Measurements from ENCODE around the gene LIN9.
A peak's percentile ranks its signal among the peaks of the same experiment; 100 is the strongest.

The LIN9 gene

GRCh38 chr1:226185141-226186036 is 123.6 kb downstream of the LIN9 start:
- Histone ChIP-seq H3K36me3 (ENCODE audit: control insufficient read depth, low read length) (peaks cover 27% of the 10 kb centered on the region), H3K4me1 (ENCODE audit: control insufficient read depth, low read length) (peaks cover 42% of the 10 kb centered on the region), H3K9me3 (ENCODE audit: control insufficient read depth, insufficient read depth, low read length) (no peaks in the 10 kb centered on the region), H4K20me1 (ENCODE audit: control insufficient read depth, insufficient read depth, low read depth, low read length) (0 out of 2 replicates have a peak, but pooled peaks cover 5% of the 10 kb centered on the region), H3K9me2 (replicated peaks; ENCODE audit: control insufficient read depth, low read length) (no peaks in the 10 kb centered on the region), H3F3A (ENCODE audit: control insufficient read depth, insufficient read depth) (no peaks in the 10 kb centered on the region; the same call in 1 of the 2 replicates), H3K79me2 (ENCODE audit: control insufficient read depth, low read length) (peaks cover 67% of the 10 kb centered on the region), H3K4me3 (ENCODE audit: low read length) (peak overlapping the region; percentile 96), H3K4me2 (ENCODE audit: low read length) (peak overlapping the region; percentile 96), H3K27ac (ENCODE audit: low read depth, low read length) (no peak overlapping the region), H3K27me3 (ENCODE audit: control insufficient read depth, low read length) (no peaks in the 10 kb centered on the region)
- no peak for TF ChIP-seq EZH2phosphoT487 (IDR thresholded peaks at IDR 0.05; ENCODE audit: borderline replicate concordance, low read length)
- TF ChIP-seq, protein P1, sequence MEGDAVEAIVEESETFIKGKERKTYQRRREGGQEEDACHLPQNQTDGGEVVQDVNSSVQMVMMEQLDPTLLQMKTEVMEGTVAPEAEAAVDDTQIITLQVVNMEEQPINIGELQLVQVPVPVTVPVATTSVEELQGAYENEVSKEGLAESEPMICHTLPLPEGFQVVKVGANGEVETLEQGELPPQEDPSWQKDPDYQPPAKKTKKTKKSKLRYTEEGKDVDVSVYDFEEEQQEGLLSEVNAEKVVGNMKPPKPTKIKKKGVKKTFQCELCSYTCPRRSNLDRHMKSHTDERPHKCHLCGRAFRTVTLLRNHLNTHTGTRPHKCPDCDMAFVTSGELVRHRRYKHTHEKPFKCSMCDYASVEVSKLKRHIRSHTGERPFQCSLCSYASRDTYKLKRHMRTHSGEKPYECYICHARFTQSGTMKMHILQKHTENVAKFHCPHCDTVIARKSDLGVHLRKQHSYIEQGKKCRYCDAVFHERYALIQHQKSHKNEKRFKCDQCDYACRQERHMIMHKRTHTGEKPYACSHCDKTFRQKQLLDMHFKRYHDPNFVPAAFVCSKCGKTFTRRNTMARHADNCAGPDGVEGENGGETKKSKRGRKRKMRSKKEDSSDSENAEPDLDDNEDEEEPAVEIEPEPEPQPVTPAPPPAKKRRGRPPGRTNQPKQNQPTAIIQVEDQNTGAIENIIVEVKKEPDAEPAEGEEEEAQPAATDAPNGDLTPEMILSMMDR (IDR thresholded peaks at IDR 0.05; ENCODE audit: low read depth, low read length, poor library complexity, severe bottlenecking) = no peak

DNA sequence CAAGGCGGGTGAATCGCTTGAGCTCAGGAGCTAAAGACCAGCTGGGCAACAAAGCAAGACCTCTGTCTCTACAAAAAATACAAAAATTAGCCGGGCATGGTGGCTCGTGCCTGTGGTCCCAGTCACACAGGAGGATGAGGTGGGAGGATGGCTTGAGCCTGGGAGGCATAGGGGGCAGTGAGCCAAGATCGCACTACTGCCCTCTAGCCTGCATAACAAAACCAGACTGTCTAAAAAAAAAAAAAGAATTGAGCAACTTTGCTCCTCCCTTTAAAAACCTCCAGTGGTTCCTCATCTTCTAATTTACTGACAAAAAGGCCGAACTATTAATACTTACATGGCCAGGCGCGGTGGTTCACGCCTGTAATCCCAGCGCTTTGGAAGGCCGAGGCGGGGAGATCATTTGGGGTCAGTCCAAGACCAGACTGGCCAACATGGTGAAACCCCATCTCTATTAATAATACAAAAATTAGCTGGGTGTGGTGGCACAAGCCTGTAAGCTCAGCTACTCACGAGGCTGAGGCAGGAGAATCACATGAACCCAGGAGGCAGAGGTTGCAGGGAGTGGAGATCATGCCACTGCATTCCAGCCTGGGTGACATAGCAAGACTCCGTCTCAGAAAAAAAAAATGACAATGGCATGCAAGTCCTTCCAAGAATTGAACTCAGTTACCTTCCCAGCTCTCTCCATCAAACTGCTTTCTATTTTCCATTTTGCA is 126.8 kb downstream of the LIN9 start:
- Histone ChIP-seq H3K27ac (ENCODE audit: low read depth, low read length) (no peak overlapping the region), H3K4me3 (ENCODE audit: low read length) (peak overlapping the region; percentile 29)
- TF ChIP-seq, protein P1 (IDR thresholded peaks at IDR 0.05; ENCODE audit: low read depth, low read length, poor library complexity, severe bottlenecking) = peak; percentile 58
- no peak for TF ChIP-seq EZH2phosphoT487 (IDR thresholded peaks at IDR 0.05; ENCODE audit: borderline replicate concordance, low read length)

More for the DNA sequence above, 126.8 kb downstream of the LIN9 start:
- no peaks in the 10 kb centered on the region for H3K9me3 ChIP-seq (ENCODE audit: control insufficient read depth, insufficient read depth, low read length)
- H3F3A ChIP-seq (ENCODE audit: control insufficient read depth, insufficient read depth) = no peaks in the 10 kb centered on the region
- H3K27me3 ChIP-seq (ENCODE audit: control insufficient read depth, low read length) = no peaks in the 10 kb centered on the region
- 0 out of 2 replicates have a peak, but pooled peaks cover 8% of the 10 kb centered on the region for H4K20me1 ChIP-seq (ENCODE audit: control insufficient read depth, insufficient read depth, low read depth, low read length)
- H3K4me1 ChIP-seq (ENCODE audit: control insufficient read depth, low read length) = peaks cover 36% of the 10 kb centered on the region
- H3K9me2 ChIP-seq (replicated peaks; ENCODE audit: control insufficient read depth, low read length) = no peaks in the 10 kb centered on the region
- H3K36me3 ChIP-seq (ENCODE audit: control insufficient read depth, low read length) = peaks cover 27% of the 10 kb centered on the region
- peaks cover 96% of the 10 kb centered on the region for H3K79me2 ChIP-seq (ENCODE audit: control insufficient read depth, low read length)
- peak overlapping the region; percentile 61 for H3K4me2 ChIP-seq (ENCODE audit: low read length)
